BLaER1 (cell line): ENCODE results near the gene HBE1.

Source experiments
- H3K27ac ChIP-seq: shearing (Covaris generic); formaldehyde crosslinking; 2 replicates; pipeline ENCODE4 v1.8.1; 2022
- H3K27me3 ChIP-seq: shearing (Covaris generic); formaldehyde crosslinking; 2 replicates; pipeline ENCODE4 v1.8.1; 2022
- H3K36me3 ChIP-seq: shearing (Covaris generic); formaldehyde crosslinking; 2 replicates; pipeline ENCODE4 v1.8.1; 2022
- H3K4me1 ChIP-seq: shearing (Covaris generic); formaldehyde crosslinking; 2 replicates; pipeline ENCODE4 v1.8.1; 2022
- H3K4me2 ChIP-seq: shearing (Covaris generic); formaldehyde crosslinking; 2 replicates; pipeline ENCODE4 v1.8.1; 2022
- H3K4me3 ChIP-seq: shearing (Covaris generic); formaldehyde crosslinking; 2 replicates; pipeline ENCODE4 v1.8.1; 2022
- H3K9ac ChIP-seq: shearing (Covaris generic); formaldehyde crosslinking; 2 replicates; pipeline ENCODE4 v1.8.1; 2022
- H3K9me3 ChIP-seq: shearing (Covaris generic); formaldehyde crosslinking; 2 replicates; pipeline ENCODE4 v1.8.1; 2022
- H4K20me1 ChIP-seq: shearing (Covaris generic); formaldehyde crosslinking; 2 replicates; pipeline ENCODE4 v1.8.1; 2022
- Cebpa-rat ChIP-seq: shearing (Covaris generic); IDR thresholded peaks from 2 replicates; pipeline ENCODE4 v1.8.1; 2022

HBE1 gene

GRCh38 chr11:5225480-5225871 is 44.3 kb downstream of the HBE1 start:
- Histone ChIP-seq H3K4me2 (no peak overlapping the region), H3K27me3 (no peaks in the 10 kb centered on the region), H3K27ac (no peak overlapping the region), H3K4me3 (no peak overlapping the region), H3K9me3 (no peaks in the 10 kb centered on the region), H3K4me1 (no peaks in the 10 kb centered on the region), H3K9ac (no peak overlapping the region), H4K20me1 (no peaks in the 10 kb centered on the region), H3K36me3 (no peaks in the 10 kb centered on the region)
- TF ChIP-seq Cebpa-rat: no peak

- no peak overlapping the region for H3K4me3 ChIP-seq
- H3K27ac ChIP-seq: no peak overlapping the region
- no peaks in the 10 kb centered on the region for H4K20me1 ChIP-seq
- no peaks in the 10 kb centered on the region for H3K27me3 ChIP-seq
- H3K9me3 ChIP-seq: no peaks in the 10 kb centered on the region
- no peak for TF ChIP-seq Cebpa-rat
- H3K36me3 ChIP-seq: no peaks in the 10 kb centered on the region
- no peaks in the 10 kb centered on the region for H3K4me1 ChIP-seq
- H3K9ac ChIP-seq: no peak overlapping the region
- no peak overlapping the region for H3K4me2 ChIP-seq
Measured at GRCh38 chr11:5224538-5225479, 44.9 kb downstream of the HBE1 start.

- Histone ChIP-seq H4K20me1 (no peaks in the 10 kb centered on the region), H3K9me3 (no peaks in the 10 kb centered on the region), H3K4me2 (no peak overlapping the region), H3K27ac (no peak overlapping the region), H3K9ac (no peak overlapping the region), H3K27me3 (no peaks in the 10 kb centered on the region), H3K36me3 (no peaks in the 10 kb centered on the region), H3K4me1 (no peaks in the 10 kb centered on the region), H3K4me3 (no peak overlapping the region)
- TF ChIP-seq Cebpa-rat: no peak
Measured at GRCh38 chr11:5223686-5224085, 46.1 kb downstream of the HBE1 start.

- H3K27ac ChIP-seq: no peak overlapping the region
- H3K9me3 ChIP-seq: no peaks in the 10 kb centered on the region
- H3K27me3 ChIP-seq: no peaks in the 10 kb centered on the region
- no peak overlapping the region for H3K9ac ChIP-seq
- no peaks in the 10 kb centered on the region for H4K20me1 ChIP-seq
- no peak overlapping the region for H3K4me2 ChIP-seq
- H3K4me1 ChIP-seq: no peaks in the 10 kb centered on the region
- no peak overlapping the region for H3K4me3 ChIP-seq
- TF ChIP-seq Cebpa-rat: no peak
- H3K36me3 ChIP-seq: no peaks in the 10 kb centered on the region
Measured at GRCh38 chr11:5223146-5223545, 46.6 kb downstream of the HBE1 start.
